Activated T-cell treated with anti-CD3 and anti-CD28 coated beads, Interleukin-2, amount 50 U/mL, for 48 hours (primary cell): ENCODE data around the gene ECT2L.
A peak's percentile ranks its signal among the peaks of the same experiment; 100 is the strongest.

Experiments used
- DNase-seq, 2 experiments: peaks; one replicate each; pipeline ENCODE4 v3.0.0-alpha.2; 2020

The ECT2L gene

DNA sequence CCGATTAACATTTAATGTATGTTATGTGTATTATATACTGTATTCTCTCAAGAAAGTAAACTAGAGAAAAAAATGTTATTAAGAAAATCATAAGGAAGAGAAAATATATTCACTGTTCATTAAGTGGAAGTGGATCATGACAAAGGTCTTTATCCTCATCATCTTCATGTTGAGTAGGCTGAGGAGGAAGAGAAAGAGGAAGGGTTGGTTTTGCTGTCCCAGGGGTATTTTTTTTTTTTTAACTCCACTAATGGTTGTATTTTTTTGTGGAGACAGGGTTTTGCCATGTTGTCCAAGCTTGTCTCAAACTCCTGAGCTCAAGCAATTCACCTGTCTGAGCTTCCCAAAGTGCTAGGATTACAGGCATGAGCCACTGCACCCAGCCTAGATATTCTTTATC, 11.0 kb downstream of the ECT2L start:
- no peak for DNase-seq

DNA sequence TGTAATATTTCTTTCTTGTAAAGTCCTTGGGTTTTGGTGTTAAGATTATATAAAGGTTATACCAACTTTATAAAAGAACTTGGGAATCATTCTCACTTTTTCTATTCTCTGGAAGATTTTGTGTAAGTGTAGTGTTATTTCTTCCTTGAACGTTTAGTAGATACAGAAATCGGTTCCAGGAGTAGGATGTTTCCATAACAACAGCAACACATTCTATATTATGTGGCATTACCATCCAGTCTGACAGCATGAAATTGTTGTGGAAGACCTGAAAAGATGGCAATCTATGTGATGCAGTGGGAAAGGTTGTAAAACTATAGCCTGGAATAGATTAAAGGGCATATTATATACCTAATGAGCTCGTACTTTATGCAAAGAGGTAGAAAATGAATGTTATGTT, 13.8 kb downstream of the ECT2L start:
- DNase-seq: no peak

- DNase-seq: no peak
Measured at GRCh38 chr6:138811866-138812265, 16.0 kb downstream of the ECT2L start.

GRCh38 chr6:138814179-138814834, 18.4 kb downstream of the ECT2L start:
- DNase-seq: no peak

- no peak for DNase-seq
Measured at GRCh38 chr6:138815221-138815620, 19.3 kb downstream of the ECT2L start.

- no peak for DNase-seq
Measured at GRCh38 chr6:138815797-138816528, 20.1 kb downstream of the ECT2L start.

- peak; percentile 43 to 49 for DNase-seq
Measured at GRCh38 chr6:138817799-138818198, 21.9 kb downstream of the ECT2L start.

GRCh38 chr6:138818496-138819194, 22.8 kb downstream of the ECT2L start:
- peak; percentile 38 to 39 for DNase-seq

DNA sequence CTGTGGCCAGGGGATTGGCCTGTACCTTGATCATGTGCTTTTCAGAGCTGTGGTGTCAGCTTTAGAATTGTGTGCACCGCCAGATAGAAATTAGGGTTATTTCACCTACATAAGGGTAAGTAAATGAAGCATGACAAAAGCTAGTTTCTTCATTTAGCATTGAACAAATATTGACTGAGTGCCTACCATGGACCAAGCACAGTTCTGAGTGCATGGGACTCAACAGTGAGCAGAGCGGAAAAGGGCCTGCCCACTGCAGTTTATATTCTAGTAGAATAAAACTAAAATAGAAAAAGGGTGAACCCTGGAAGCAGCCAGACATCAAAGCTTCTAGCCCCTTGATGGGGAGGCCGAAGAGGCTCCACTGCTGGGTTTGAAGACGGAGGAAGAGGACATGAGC, 25.6 kb downstream of the ECT2L start:
- DNase-seq: no peak

DNA sequence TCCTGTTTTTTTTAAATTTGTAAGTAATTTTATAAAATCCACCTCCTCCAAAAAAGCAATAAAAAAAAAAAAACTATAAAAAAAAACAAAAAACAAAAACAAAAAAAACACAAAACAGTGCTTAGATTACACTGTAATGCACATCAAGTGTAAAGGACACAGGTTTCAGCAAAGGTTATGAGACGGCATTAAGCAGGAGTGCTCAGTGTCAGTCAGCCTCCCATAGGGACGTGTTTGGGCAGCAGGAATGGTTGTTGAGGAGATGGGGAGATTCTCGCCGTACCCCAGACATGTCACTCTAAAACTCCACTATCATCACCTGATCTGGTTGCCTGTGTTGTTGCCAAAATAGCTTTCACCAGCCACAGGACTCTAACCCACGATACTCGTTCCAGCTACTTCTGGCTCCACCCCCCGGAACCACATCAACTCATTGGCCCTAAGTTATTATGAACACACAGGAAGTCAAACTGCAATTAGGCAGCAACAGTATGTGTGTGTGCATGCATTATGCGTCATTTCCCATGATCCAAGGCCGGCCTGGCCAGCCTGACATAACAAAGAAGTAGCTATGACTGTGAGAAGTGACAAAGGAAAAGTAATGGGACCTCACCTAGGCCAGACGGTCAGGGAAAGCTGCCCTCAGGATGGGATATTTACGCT, 28.7 kb downstream of the ECT2L start:
- peak; percentile 35 to 36 for DNase-seq

DNA sequence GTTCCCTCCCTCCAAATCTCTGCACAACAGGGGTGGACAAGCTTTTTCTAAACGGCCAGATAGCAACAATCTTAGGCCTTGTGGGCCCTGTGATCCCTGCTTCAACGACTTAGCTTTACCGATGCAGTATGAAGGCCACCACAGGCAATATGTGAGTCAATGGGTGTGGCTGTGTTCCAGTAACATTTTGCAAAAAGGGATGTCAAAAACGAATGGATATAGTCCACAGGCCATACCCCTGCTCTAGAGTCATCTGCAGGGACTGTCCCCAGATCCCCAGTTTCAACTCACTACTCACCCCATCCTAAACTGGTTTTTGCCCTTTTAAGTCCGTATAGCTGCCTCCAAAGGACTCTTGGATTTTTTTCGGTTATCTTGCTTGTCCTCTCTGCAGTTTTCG, 34.4 kb downstream of the ECT2L start:
- no peak for DNase-seq

DNA sequence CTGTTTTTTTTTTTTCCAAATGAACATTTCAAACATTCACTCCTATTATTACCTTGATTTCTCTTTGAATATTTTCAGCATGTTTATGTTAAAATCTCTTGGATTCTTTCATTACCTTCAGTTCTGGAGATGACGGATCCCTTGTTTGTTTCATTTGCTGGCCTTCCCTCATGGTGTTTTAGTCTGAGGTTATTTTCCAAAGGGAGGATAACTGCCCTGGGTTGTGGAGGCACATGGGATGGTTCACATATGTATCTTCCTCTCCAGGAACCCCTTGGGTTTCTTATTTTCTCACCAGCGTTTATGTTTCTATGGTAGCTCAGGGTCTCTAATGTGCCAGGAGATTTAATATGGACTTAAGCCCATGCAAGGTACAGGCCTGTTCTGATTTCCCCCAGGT, 36.3 kb downstream of the ECT2L start:
- no peak for DNase-seq

- no peak for DNase-seq
Measured at GRCh38 chr6:138833816-138834539, 38.1 kb downstream of the ECT2L start.

- no peak for DNase-seq
Measured at GRCh38 chr6:138837246-138837645, 41.4 kb downstream of the ECT2L start.

- DNase-seq: no peak
Measured at GRCh38 chr6:138844192-138844591, 48.3 kb downstream of the ECT2L start.

DNA sequence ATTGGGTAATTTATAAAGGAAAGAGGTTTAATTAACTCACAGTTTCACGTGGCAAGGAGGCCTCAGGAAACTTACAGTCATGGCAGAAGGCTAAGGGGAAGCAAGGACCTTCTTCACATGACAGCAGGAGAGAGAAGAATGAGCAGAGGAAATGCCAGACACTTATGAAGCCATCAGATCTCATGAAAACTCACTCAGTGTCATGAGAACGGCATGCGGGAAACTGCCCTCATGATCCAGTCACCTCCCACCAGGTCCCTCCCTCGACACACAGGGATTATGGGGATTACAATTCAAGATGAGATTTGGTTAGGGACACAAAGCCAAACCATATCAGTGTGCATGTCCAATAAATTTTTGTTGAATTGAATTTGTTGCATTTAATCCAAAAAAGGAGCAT, 52.0 kb downstream of the ECT2L start:
- DNase-seq: no peak

- no peak for DNase-seq
Measured at GRCh38 chr6:138848461-138848860, 52.6 kb downstream of the ECT2L start.

- no peak for DNase-seq
Measured at GRCh38 chr6:138849791-138850190, 53.9 kb downstream of the ECT2L start.

DNA sequence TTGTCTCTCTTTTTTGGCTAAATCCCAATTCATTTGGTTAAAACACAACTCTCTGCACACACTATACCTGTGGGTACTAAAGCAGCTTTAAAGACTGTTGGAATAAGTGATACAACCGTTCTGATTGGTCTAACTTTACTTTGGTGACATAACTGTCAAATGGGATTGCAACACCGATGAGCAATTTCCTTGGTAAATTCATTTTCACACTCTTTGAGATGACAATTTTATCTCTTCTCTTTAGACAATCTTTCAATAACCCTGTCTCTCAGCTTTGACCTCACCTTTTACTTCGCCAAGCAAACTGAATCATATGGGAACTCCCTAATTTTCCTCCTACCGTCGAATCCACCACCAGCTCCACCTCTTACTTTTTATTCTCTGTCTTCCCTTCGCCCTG, 60.8 kb downstream of the ECT2L start:
- DNase-seq: no peak

GRCh38 chr6:138857775-138858174, 61.9 kb downstream of the ECT2L start:
- DNase-seq: no peak

- DNase-seq: no peak
Measured at GRCh38 chr6:138862456-138862855, 66.6 kb downstream of the ECT2L start.

DNA sequence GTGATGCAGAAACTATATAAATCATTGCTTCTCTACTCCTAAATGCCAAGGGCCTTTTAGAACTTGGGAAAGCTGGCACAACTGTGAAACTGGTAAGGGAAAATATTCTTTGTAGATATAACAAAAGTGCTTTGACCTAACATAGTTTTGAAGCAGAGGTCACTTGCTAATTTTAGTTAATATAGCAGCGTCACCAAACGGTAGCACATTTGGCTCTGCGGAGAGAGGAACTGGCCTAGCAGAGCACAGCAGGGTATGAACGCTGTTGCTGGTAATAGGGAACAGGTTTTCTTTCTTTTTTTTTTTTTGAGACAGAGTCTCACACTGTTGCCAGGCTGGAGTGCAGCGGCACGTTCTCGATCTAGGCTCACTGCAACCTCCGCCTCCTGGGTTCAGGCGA, 67.4 kb downstream of the ECT2L start:
- no peak for DNase-seq

GRCh38 chr6:138864343-138864890, 68.5 kb downstream of the ECT2L start:
- no peak for DNase-seq
